Tibial artery (tissue), 4 donors: Measurements from ENCODE around the gene SPAG5.

Source experiments
- DNase-seq, 2 donors: peaks; one replicate each; pipeline ENCODE4 v3.0.0-alpha.2; 2019
- H3K27ac ChIP-seq, 2 donors: fragments of 200-600 bp; sonication (generic) in 1 of 2; 1 replicate in 1 of 2; 2 replicates in 1 of 2; pipeline ENCODE4 v1.5.1; 2018 to 2019; ENCODE audit warnings: mild to moderate bottlenecking in 1 of 2
- H3K27me3 ChIP-seq, 2 donors: fragments of 200-600 bp; sonication (generic) in 1 of 2; one replicate each; pipeline versions ENCODE4 v1.5.1 to v1.6.0; 2016 to 2019
- H3K36me3 ChIP-seq, 3 donors: fragments of 200-600 bp; sonication (generic) in 2 of 3; one replicate each; pipeline ENCODE4 v1.5.1; 2016 to 2019; ENCODE audit warnings: mild to moderate bottlenecking in 2 of 3
- H3K4me1 ChIP-seq, 4 donors: fragments of 200-600 bp; sonication (generic) in 2 of 4; 1 replicate in 3 of 4; 2 replicates in 1 of 4; pipeline ENCODE4 v1.5.1; 2016 to 2019
- H3K4me3 ChIP-seq, 2 donors: fragments of 200-600 bp; sonication (generic) in 1 of 2; 1 replicate in 1 of 2; 2 replicates in 1 of 2; pipeline ENCODE4 v1.5.1; 2018 to 2019; ENCODE audit warnings: mild to moderate bottlenecking in 2 of 2
- H3K9me3 ChIP-seq, 3 donors: fragments of 200-600 bp; sonication (generic) in 1 of 3; one replicate each; pipeline ENCODE4 v1.5.1; 2016 to 2019
- intact Hi-C: fragments of 100-400 bp; cut with DNase I; formaldehyde crosslinking; loops from one replicate; pipeline ENCODE4 v1.15.0; 2023; ENCODE audit warnings: low total_unique reads
- TF ChIP-seq, protein P1 (sequence below), 2 experiments: fragments of 200-600 bp in 1 of 2; fragments of 450-650 bp in 1 of 2; IDR thresholded peaks; one replicate each; pipeline ENCODE4 v1.5.1; 2017 to 2019; ENCODE audit warnings: antibody characterized with exemption in 2 of 2, mild to moderate bottlenecking in 1 of 2, moderate library complexity in 1 of 2

SPAG5 gene

GRCh38 chr17:28538296-28538895 lies 60.4 kb downstream of the SPAG5 start:
- Histone ChIP-seq H3K27me3 (peaks cover 0 to 6% of the 10 kb centered on the region in 2 donors), H3K27ac (no peak overlapping the region), H3K4me1 (no peaks in the 10 kb centered on the region), H3K4me3 (no peak overlapping the region), H3K36me3 (no peaks in the 10 kb centered on the region), H3K9me3 (no peaks in the 10 kb centered on the region)
- intact Hi-C loops: no loop called here
- TF ChIP-seq, protein P1, sequence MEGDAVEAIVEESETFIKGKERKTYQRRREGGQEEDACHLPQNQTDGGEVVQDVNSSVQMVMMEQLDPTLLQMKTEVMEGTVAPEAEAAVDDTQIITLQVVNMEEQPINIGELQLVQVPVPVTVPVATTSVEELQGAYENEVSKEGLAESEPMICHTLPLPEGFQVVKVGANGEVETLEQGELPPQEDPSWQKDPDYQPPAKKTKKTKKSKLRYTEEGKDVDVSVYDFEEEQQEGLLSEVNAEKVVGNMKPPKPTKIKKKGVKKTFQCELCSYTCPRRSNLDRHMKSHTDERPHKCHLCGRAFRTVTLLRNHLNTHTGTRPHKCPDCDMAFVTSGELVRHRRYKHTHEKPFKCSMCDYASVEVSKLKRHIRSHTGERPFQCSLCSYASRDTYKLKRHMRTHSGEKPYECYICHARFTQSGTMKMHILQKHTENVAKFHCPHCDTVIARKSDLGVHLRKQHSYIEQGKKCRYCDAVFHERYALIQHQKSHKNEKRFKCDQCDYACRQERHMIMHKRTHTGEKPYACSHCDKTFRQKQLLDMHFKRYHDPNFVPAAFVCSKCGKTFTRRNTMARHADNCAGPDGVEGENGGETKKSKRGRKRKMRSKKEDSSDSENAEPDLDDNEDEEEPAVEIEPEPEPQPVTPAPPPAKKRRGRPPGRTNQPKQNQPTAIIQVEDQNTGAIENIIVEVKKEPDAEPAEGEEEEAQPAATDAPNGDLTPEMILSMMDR (IDR thresholded peaks at IDR 0.05): no peak
- no peak for DNase-seq

DNA sequence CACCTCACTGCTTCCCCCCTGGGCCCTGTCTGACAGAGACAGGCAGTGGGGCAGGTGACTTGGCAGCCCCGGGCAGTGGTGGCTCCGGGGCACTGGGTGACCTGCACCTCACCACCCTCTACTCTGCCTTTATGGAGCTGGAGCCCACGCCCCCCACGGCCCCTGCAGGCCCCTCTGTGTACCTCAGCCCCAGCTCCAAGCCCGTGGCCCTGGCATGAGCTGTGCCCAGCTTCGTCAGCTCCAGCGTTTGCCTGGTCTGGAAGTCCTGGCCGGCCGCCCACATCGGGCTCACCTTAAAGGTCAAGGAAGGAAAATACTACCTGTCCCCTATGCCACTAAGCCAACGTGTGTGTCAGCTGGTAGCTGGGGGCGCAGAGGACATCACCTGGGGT lies 61.6 kb downstream of the SPAG5 start:
- Histone ChIP-seq H3K4me3 (no peak overlapping the region), H3K36me3 (no peaks in the 10 kb centered on the region), H3K9me3 (no peaks in the 10 kb centered on the region), H3K27ac (no peak overlapping the region), H3K27me3 (peaks cover 0 to 16% of the 10 kb centered on the region in 2 donors), H3K4me1 (peaks cover 0 to 6% (median 0%) of the 10 kb centered on the region in 4 donors)
- TF ChIP-seq, protein P1 (IDR thresholded peaks at IDR 0.05): no peak
- DNase-seq: no peak
- intact Hi-C loops: no loop called here

- peaks cover 0 to 6% (median 0%) of the 10 kb centered on the region in 4 donors for H3K4me1 ChIP-seq
- DNase-seq: no peak
- intact Hi-C loops: no loop called here
- TF ChIP-seq, protein P1 (IDR thresholded peaks at IDR 0.05): no peak
- peaks cover 0 to 16% of the 10 kb centered on the region in 2 donors for H3K27me3 ChIP-seq
- H3K27ac ChIP-seq: no peak overlapping the region
- H3K4me3 ChIP-seq: no peak overlapping the region
- H3K9me3 ChIP-seq: no peaks in the 10 kb centered on the region
- H3K36me3 ChIP-seq: no peaks in the 10 kb centered on the region
Observed at GRCh38 chr17:28536532-28537218, 62.1 kb downstream of the SPAG5 start.

GRCh38 chr17:28534740-28535375 lies 64.0 kb downstream of the SPAG5 start:
- peaks cover 0 to 27% of the 10 kb centered on the region in 2 donors for H3K27me3 ChIP-seq
- no peaks in the 10 kb centered on the region for H3K9me3 ChIP-seq
- TF ChIP-seq, protein P1 (IDR thresholded peaks at IDR 0.05): no peak
- H3K4me1 ChIP-seq: peaks cover 0 to 6% (median 0%) of the 10 kb centered on the region in 4 donors
- intact Hi-C loops: no loop called here
- no peak overlapping the region for H3K4me3 ChIP-seq
- H3K27ac ChIP-seq: no peak overlapping the region
- no peaks in the 10 kb centered on the region for H3K36me3 ChIP-seq
- DNase-seq: no peak

- H3K27ac ChIP-seq: no peak overlapping the region
- DNase-seq: no peak
- no peaks in the 10 kb centered on the region for H3K9me3 ChIP-seq
- intact Hi-C loops: no loop called here
- H3K36me3 ChIP-seq: no peaks in the 10 kb centered on the region
- peaks cover 0 to 8% (median 0%) of the 10 kb centered on the region in 4 donors for H3K4me1 ChIP-seq
- H3K27me3 ChIP-seq: peaks cover 0 to 27% of the 10 kb centered on the region in 2 donors
- no peak overlapping the region for H3K4me3 ChIP-seq
- TF ChIP-seq, protein P1 (IDR thresholded peaks at IDR 0.05): no peak
Observed at GRCh38 chr17:28533091-28533807, 65.6 kb downstream of the SPAG5 start.
